Thoracic aorta (tissue), 2 donors: Measurements from ENCODE around the gene ACSF2. TPM values are rescaled to one million over a fixed set of nuclear protein-coding genes. Genes with fewer than 3 reads are reported as not detected.

Experiments
- ATAC-seq: fragments of 150-250 bp; one replicate; pipeline ENCODE4 v1.8.0; 2017; ENCODE audit warnings: low read depth; ENCODE audit not compliant: insufficient number of reproducible peaks, low FRiP score
- DNase-seq: peaks from one replicate; pipeline ENCODE4 v3.0.0-alpha.2; 2020; ENCODE audit warnings: low spot score
- H3K27ac ChIP-seq, 2 donors: fragments of 200-600 bp; sonication (generic); 1 replicate in 1 of 2; 2 replicates in 1 of 2; pipeline ENCODE4 v1.5.1; 2016; ENCODE audit warnings: mild to moderate bottlenecking in 2 of 2, moderate library complexity in 2 of 2
- H3K27me3 ChIP-seq: fragments of 200-600 bp; sonication (generic); replicated peaks from 2 replicates; pipeline ENCODE4 v1.6.0; 2016; ENCODE audit warnings: mild to moderate bottlenecking; ENCODE audit not compliant: insufficient read depth
- H3K36me3 ChIP-seq: fragments of 200-600 bp; sonication (generic); one replicate; pipeline ENCODE4 v1.5.1; 2016
- H3K4me1 ChIP-seq, 2 donors: fragments of 200-600 bp; sonication (generic); 1 replicate in 1 of 2; 2 replicates in 1 of 2; pipeline versions ENCODE4 v1.5.1 to v1.6.0; 2016; ENCODE audit warnings: low read depth in 2 of 2, mild to moderate bottlenecking in 1 of 2; ENCODE audit not compliant: control insufficient read depth in 1 of 2
- H3K4me3 ChIP-seq: fragments of 200-600 bp; sonication (generic); 2 replicates; pipeline ENCODE4 v1.5.1; 2016; ENCODE audit warnings: mild to moderate bottlenecking
- H3K9me3 ChIP-seq: fragments of 200-600 bp; sonication (generic); 2 replicates; pipeline ENCODE4 v1.5.1; 2016
- total RNA-seq, 2 donors: library from RNA; depleted of rRNA; stranded (reverse); fragments of >200 nt; gene quantifications; one replicate each; pipeline versions ENCODE4 v1.1.0 to v1.2.3, GENCODE V29; 2016
- TF ChIP-seq, protein P1 (sequence below): fragments of 200-600 bp; sonication (generic); IDR thresholded peaks from one replicate; pipeline ENCODE4 v1.5.1; 2019; ENCODE audit warnings: antibody characterized with exemption

Gene ACSF2
- 10 to 100 TPM; 11.1 to 41.6 TPM for total RNA-seq

DNA sequence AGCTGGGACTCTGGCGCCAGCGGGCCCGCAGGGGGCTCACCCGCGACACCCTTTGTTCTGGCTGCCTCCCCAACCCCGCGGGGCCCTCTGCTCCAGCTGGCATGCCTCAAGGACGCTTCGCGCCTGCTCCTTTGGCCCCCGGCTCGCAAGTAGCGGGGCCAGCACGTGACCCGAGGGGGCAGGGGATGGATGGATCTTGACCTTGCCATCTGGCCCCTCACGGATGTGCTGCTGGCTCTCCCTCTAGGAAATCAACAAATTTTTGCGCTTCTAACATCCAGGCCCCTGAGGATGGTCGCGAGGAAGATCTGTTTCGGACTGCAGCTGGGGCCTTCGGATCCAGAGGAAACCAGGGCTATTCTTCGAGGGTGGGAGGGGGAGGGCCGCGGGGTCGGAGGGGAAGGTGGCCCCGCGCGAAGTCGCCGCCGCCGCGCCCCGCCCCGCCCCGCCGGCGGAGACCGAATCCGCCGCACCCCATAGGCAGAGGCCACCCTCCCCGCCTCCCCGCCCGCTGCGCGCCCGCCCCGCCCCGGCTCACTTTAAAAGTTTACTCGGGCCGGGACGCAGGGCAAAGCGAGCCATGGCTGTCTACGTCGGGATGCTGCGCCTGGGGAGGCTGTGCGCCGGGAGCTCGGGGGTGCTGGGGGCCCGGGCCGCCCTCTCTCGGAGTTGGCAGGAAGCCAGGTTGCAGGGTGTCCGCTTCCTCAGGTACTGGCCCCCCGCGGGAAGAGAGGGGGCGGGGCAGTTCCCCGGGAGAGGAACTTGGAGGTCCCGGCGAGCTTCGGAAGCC, at the start of gene ACSF2:
Gene ACSF2 (plus strand): TSS at position 537 of the 790 bp plus-strand sequence. CDS start 44 bp downstream, at position 581.
- ATAC-seq (peak; percentile 44), DNase-seq (no peak)
- no peaks in the 10 kb centered on the region for H3K36me3 ChIP-seq
- H3K27ac ChIP-seq = peak within 1 kb of the TSS; percentile 48 to 69
- no peaks in the 10 kb centered on the region for H3K9me3 ChIP-seq
- TF ChIP-seq, protein P1, sequence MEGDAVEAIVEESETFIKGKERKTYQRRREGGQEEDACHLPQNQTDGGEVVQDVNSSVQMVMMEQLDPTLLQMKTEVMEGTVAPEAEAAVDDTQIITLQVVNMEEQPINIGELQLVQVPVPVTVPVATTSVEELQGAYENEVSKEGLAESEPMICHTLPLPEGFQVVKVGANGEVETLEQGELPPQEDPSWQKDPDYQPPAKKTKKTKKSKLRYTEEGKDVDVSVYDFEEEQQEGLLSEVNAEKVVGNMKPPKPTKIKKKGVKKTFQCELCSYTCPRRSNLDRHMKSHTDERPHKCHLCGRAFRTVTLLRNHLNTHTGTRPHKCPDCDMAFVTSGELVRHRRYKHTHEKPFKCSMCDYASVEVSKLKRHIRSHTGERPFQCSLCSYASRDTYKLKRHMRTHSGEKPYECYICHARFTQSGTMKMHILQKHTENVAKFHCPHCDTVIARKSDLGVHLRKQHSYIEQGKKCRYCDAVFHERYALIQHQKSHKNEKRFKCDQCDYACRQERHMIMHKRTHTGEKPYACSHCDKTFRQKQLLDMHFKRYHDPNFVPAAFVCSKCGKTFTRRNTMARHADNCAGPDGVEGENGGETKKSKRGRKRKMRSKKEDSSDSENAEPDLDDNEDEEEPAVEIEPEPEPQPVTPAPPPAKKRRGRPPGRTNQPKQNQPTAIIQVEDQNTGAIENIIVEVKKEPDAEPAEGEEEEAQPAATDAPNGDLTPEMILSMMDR = no peak
- H3K27me3 ChIP-seq = no peaks in the 10 kb centered on the region
- H3K4me3 ChIP-seq = peak within 1 kb of the TSS; percentile 88
- H3K4me1 ChIP-seq = peaks cover 15 to 38% of the 10 kb centered on the region in 2 donors

DNA sequence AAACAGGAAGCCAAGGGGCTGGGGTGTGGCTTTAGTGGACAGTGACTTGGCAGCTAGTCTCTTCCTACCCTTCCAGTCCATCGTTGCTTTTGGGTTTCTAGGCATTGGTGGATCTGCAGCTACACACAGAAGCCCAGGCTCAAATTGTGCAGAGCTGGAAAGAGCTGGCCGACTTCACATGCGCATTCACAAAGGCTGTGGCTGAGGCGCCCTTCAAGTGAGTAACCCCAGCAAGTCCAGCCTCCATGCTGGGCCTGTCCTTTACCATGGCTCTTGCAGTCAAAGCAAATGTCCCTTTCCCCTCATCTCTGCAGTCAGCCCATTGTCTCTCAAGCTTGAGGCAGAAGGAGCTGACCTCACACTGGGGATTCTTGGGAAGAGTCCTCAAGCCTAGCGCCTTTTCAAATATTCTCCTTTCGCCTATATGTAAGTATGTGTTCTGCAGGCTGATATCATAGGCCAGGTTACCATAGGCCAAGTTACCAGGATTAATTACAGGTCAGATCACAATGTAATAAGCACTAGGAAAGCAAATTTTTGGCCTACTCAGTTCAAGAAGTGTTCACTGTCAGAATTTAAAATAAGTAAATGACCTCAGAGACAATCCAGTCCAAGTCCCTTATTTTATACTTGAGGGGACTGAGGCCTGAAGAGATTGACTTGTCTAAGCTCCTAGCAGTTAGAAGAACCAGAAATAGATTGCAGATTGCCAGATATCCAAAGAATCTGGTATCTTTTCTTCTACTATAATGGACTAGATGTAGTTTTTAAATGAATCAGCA, 46.5 kb upstream of the ACSF2 start:
- ATAC-seq (no peak), DNase-seq (no peak)
- Histone ChIP-seq H3K4me1 (no peaks in the 10 kb centered on the region), H3K27me3 (no peaks in the 10 kb centered on the region), H3K4me3 (no peak overlapping the region), H3K36me3 (peaks cover 24% of the 10 kb centered on the region), H3K27ac (no peak overlapping the region), H3K9me3 (no peaks in the 10 kb centered on the region)
- TF ChIP-seq, protein P1 = no peak

GRCh38 chr17:50380369-50381259, 45.4 kb upstream of the ACSF2 start:
- Histone ChIP-seq H3K36me3 (peaks cover 34% of the 10 kb centered on the region), H3K27ac (no peak overlapping the region), H3K4me1 (no peaks in the 10 kb centered on the region), H3K4me3 (no peak overlapping the region), H3K9me3 (no peaks in the 10 kb centered on the region), H3K27me3 (no peaks in the 10 kb centered on the region)
- DNase-seq (no peak), ATAC-seq (no peak)
- TF ChIP-seq, protein P1 = no peak

- H3K27ac ChIP-seq = no peak overlapping the region
- no peaks in the 10 kb centered on the region for H3K27me3 ChIP-seq
- H3K9me3 ChIP-seq = no peaks in the 10 kb centered on the region
- no peak overlapping the region for H3K4me3 ChIP-seq
- DNase-seq (no peak), ATAC-seq (no peak)
- H3K36me3 ChIP-seq = peaks cover 40% of the 10 kb centered on the region
- no peaks in the 10 kb centered on the region for H3K4me1 ChIP-seq
- TF ChIP-seq, protein P1 = no peak
Measured at GRCh38 chr17:50381260-50381815, 44.7 kb upstream of the ACSF2 start.
